Neural crest cell (in vitro differentiated cells): ENCODE results near the gene DOCK11. TPM values are rescaled to one million over a fixed set of nuclear protein-coding genes. Genes with fewer than 3 reads are reported as not detected.

Source experiments
- DNase-seq: peaks from one replicate; pipeline ENCODE4 v3.0.0; 2021; ENCODE audit warnings: low read depth, mixed read lengths, low spot score
- H3K27ac Mint-ChIP-seq: one replicate; pipeline ENCODE4 v1.8.0; 2021; ENCODE audit warnings: mild to moderate bottlenecking, mixed read lengths; ENCODE audit not compliant: unreplicated experiment
- H3K27me3 Mint-ChIP-seq: 2 replicates; pipeline ENCODE4 v1.8.0; 2021; ENCODE audit warnings: low read depth, mild to moderate bottlenecking, mixed read lengths
- H3K36me3 Mint-ChIP-seq: 2 replicates; pipeline ENCODE4 v1.8.0; 2021; ENCODE audit warnings: low read depth, mild to moderate bottlenecking, mixed read lengths
- H3K4me1 Mint-ChIP-seq: 2 replicates; pipeline ENCODE4 v1.8.0; 2021; ENCODE audit warnings: mixed read lengths
- H3K4me3 Mint-ChIP-seq: one replicate; pipeline ENCODE4 v1.8.0; 2021; ENCODE audit warnings: mild to moderate bottlenecking, mixed read lengths
- H3K9me3 Mint-ChIP-seq: 2 replicates; pipeline ENCODE4 v1.8.0; 2021; ENCODE audit warnings: mixed read lengths
- total RNA-seq: library from RNA; stranded (reverse); gene quantifications from 2 replicates; pipeline ENCODE4 v1.2.1, GENCODE V29; 2021
- TF ChIP-seq, protein P1 (sequence below): fragments of 200-600 bp; sonication (generic); conservative IDR thresholded peaks from 2 replicates; pipeline ENCODE4 v1.5.0; 2021; ENCODE audit warnings: antibody characterized with exemption, mild to moderate bottlenecking

DOCK11 gene
- total RNA-seq, 1 donor from 2014 or later = 14.6 TPM

DNA sequence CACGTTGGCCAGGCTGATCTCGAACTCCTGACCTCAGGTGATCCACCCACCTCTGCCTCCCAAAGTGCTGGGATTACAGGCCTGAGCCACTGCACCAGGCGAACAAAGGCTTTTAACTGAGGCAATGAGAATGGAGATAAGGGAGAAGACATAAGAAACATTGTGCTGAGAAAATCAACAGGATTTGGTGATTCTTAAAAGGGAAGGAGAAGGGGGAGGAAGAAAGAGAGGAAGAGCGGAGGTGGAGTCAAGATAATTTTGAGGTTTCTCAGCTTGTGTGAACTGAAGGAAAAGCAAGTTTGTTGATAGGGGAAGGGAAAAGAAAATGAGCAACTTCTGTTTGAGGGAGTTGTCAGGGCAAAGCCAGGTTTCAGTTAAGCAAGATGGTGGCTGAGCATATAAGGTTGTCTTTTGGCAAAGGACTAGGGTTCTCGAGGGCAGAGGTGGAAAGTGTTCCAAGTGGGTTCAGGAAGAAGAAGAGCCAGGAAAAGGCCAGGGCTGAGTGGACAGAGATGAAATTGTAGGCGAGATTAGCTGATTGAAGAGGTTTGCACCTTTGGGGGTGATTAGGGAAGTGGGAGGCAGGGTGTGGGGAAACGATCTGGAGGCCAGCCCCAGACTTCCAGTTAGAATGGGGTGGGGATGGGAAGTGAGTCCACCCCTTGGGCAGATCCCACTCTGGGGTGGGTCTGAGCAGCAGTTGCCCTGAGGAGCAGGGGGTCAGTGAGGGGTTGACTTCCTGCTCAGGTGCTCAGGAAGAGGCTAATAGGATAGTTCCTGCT is 7.8 kb downstream of the DOCK11 start:
- TF ChIP-seq, protein P1, sequence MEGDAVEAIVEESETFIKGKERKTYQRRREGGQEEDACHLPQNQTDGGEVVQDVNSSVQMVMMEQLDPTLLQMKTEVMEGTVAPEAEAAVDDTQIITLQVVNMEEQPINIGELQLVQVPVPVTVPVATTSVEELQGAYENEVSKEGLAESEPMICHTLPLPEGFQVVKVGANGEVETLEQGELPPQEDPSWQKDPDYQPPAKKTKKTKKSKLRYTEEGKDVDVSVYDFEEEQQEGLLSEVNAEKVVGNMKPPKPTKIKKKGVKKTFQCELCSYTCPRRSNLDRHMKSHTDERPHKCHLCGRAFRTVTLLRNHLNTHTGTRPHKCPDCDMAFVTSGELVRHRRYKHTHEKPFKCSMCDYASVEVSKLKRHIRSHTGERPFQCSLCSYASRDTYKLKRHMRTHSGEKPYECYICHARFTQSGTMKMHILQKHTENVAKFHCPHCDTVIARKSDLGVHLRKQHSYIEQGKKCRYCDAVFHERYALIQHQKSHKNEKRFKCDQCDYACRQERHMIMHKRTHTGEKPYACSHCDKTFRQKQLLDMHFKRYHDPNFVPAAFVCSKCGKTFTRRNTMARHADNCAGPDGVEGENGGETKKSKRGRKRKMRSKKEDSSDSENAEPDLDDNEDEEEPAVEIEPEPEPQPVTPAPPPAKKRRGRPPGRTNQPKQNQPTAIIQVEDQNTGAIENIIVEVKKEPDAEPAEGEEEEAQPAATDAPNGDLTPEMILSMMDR = no peak
- Mint-ChIP-seq H3K27ac (no peak overlapping the region), H3K27me3 (no peaks in the 10 kb centered on the region), H3K36me3 (peaks cover 4% of the 10 kb centered on the region), H3K4me1 (peaks cover 10% of the 10 kb centered on the region), H3K4me3 (no peak overlapping the region), H3K9me3 (peaks cover 7% of the 10 kb centered on the region)
- no peak for DNase-seq

DNA sequence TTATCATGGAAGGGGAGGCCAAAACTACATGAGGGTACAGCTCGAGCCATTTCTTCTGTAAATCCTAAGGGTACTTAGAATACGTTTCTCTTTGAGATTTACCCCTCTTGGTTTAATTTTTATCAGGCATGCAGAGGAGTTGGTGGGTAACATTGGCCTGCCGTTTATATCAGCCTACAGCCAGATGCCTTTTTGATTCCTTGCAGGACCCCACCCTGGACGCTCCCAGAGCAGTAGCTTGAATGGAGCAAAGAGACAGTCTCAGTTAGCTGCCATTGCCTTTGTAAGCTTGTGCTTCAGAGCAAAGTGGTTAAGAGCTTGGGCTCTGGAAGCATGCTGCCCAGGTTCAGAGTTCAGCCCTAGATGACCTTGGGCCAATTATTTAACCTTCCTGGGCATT is 9.0 kb downstream of the DOCK11 start:
- DNase-seq = no peak
- Mint-ChIP-seq H3K4me1 (peaks cover under 1% of the 10 kb centered on the region), H3K27me3 (no peaks in the 10 kb centered on the region), H3K36me3 (peaks cover 4% of the 10 kb centered on the region), H3K4me3 (no peak overlapping the region), H3K9me3 (peaks cover 9% of the 10 kb centered on the region), H3K27ac (no peak overlapping the region)
- TF ChIP-seq, protein P1 = no peak

DNA sequence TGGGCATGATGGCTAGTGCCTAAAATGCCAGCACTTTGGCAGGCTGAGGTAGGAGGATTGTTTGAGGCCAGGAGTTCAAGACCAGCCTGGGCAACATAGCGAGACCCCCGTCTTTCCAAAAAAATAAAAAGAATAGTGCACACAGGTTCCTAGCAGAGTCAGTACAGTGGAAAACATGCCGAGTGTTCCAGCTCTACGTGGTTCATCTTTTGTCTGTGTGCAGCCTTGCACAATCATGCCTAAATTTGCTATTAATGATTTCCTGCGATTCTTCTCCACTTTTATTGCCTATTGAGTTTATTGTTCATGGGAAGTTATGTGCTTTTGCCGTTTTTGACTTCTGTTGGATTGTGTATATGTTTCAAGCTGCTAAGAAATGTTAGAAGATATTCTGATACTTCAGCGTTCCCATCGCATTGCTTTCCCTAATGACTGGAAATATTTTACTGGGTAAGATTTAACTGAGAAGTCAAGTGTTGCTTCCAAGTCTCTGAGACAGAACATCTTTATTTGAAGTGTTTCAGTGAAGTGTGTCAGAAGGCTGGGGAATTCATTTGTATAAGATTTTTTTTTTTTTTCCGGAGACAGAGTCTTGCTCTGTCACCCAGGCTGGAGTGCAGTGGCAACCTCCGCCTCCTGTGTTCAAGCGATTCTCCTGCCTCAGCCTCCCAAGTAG is 11.3 kb downstream of the DOCK11 start:
- Mint-ChIP-seq H3K27ac (no peak overlapping the region), H3K4me3 (no peak overlapping the region), H3K9me3 (peaks cover 11% of the 10 kb centered on the region), H3K4me1 (no peaks in the 10 kb centered on the region), H3K27me3 (no peaks in the 10 kb centered on the region), H3K36me3 (peaks cover 11% of the 10 kb centered on the region)
- TF ChIP-seq, protein P1 = no peak
- DNase-seq = no peak

DNA sequence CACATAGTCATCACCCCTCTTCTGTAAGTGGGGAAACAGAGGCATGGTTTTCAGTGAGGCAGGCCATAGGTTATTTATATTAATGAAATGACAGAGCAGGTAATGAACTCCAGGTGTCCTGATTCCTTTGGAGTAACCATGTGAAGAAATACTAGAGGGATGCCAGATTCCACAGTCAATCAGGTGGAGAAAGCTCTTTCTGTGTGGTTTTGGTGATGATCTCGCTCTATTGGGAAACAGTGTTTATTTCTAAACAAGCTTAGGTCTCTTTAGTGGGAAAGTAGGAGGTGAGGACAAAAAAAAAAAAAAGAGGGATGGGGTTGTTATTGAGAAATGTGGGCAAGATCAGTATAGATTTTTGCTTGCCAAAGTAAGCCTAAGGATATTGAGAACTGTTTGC is 12.2 kb downstream of the DOCK11 start:
- TF ChIP-seq, protein P1 = no peak
- Mint-ChIP-seq H3K27me3 (no peaks in the 10 kb centered on the region), H3K4me1 (no peaks in the 10 kb centered on the region), H3K36me3 (peaks cover 7% of the 10 kb centered on the region), H3K4me3 (no peak overlapping the region), H3K27ac (no peak overlapping the region), H3K9me3 (peaks cover 11% of the 10 kb centered on the region)
- DNase-seq = no peak

DNA sequence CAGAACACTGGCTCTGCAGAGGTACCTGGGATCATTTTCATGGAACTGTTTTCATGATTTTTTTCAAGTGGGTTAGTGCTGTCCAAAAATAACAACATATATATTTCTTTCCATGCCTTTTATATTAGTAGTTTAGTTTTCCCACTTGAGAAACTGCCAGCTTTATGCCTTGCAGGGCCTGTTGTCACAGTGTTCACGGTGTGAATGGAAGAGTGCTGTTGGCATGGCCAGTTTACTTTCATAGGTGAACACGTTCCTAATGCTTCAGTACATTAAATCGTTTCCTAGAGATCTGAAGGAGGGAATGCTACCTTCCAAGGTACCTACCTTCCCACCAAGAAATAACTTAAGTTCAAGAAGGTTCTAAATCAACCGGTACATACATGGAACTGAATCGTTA is 12.6 kb downstream of the DOCK11 start:
- no peak for DNase-seq
- Mint-ChIP-seq H3K4me3 (no peak overlapping the region), H3K4me1 (no peaks in the 10 kb centered on the region), H3K36me3 (peaks cover 7% of the 10 kb centered on the region), H3K27ac (no peak overlapping the region), H3K9me3 (peaks cover 10% of the 10 kb centered on the region), H3K27me3 (no peaks in the 10 kb centered on the region)
- TF ChIP-seq, protein P1 = no peak
